Transverse colon (tissue), 4 donors: ENCODE results near the gene PRKCA. TPM values are rescaled to one million over a fixed set of nuclear protein-coding genes. Genes with fewer than 3 reads are reported as not detected.

Experiments used
- DNase-seq: peaks from one replicate; pipeline ENCODE4 v3.0.0-alpha.2; 2019
- H3K27ac ChIP-seq, 4 donors: fragments of 200-600 bp; sonication (generic); 2 replicates each; pipeline ENCODE4 v1.5.1; 2016 to 2018; ENCODE audit warnings: inconsistent platforms in 4 of 4
- H3K27me3 ChIP-seq: fragments of 200-600 bp; sonication (generic); 2 replicates; pipeline ENCODE4 v1.5.1; 2017; ENCODE audit warnings: inconsistent platforms
- H3K36me3 ChIP-seq, 4 donors: fragments of 200-600 bp; sonication (generic); 2 replicates each; pipeline ENCODE4 v1.5.1; 2017 to 2019; ENCODE audit warnings: inconsistent platforms in 4 of 4
- H3K4me1 ChIP-seq, 4 donors: fragments of 200-600 bp; sonication (generic); 2 replicates each; pipeline ENCODE4 v1.5.1; 2017 to 2020; ENCODE audit warnings: inconsistent platforms in 4 of 4
- H3K4me3 ChIP-seq, 4 donors: fragments of 200-600 bp; sonication (generic); 1 replicate in 1 of 4; 2 replicates in 3 of 4; pipeline versions ENCODE4 v1.5.1 to v1.6.1; 2017 to 2019; ENCODE audit warnings: inconsistent platforms in 4 of 4
- H3K9me3 ChIP-seq, 2 donors: fragments of 200-600 bp; sonication (generic); 2 replicates each; pipeline ENCODE4 v1.5.1; 2017 to 2019; ENCODE audit warnings: inconsistent platforms in 2 of 2
- CTCF ChIP-seq, 5 experiments: fragments of 200-600 bp in 3 of 5; fragments of 450-650 bp in 2 of 5; sonication (generic) in 3 of 5; IDR thresholded peaks; 1 replicate in 2 of 5; 2 replicates in 3 of 5; pipeline ENCODE4 v1.5.1; 2016 to 2017; ENCODE audit warnings: antibody characterized with exemption in 5 of 5, inconsistent platforms in 3 of 5, mild to moderate bottlenecking in 2 of 5, moderate library complexity in 1 of 5
- EP300 ChIP-seq: sonication (generic); formaldehyde crosslinking; IDR thresholded peaks from one replicate; pipeline ENCODE4 v1.6.1; 2017; ENCODE audit warnings: antibody characterized with exemption, low read depth
- POLR2A ChIP-seq: fragments of 450-650 bp; IDR thresholded peaks from one replicate; pipeline ENCODE4 v1.6.1; 2016; ENCODE audit warnings: antibody characterized with exemption, mild to moderate bottlenecking, moderate library complexity
- POLR2AphosphoS5 ChIP-seq, 3 donors: sonication (generic); formaldehyde crosslinking; IDR thresholded peaks; one replicate each; pipeline ENCODE4 v1.6.1; 2016; ENCODE audit warnings: antibody characterized with exemption in 3 of 3
- WGBS, 2 donors: methylation state at CpG; one replicate each; pipeline ENCODE4 v1.1.5; 2018; ENCODE audit warnings: low coverage in 1 of 2; 5-methylcytosine and 5-hydroxymethylcytosine counted together
- in situ Hi-C, 4 donors: fragments of 200-750 bp; cut with MboI; loops; one replicate each; pipeline versions ENCODE4 v1.15.0 to v1.15.1; 2017; ENCODE audit warnings: low sequenced_read_pairs in 3 of 4, low pct_ligation_motif_present in 1 of 4, low pct_unique_long_range_greater_than_20kb in 1 of 4
- intact Hi-C: fragments of 100-400 bp; cut with DNase I; formaldehyde crosslinking; loops from one replicate; pipeline ENCODE4 v1.15.1; 2023; ENCODE audit warnings: low total_unique reads
- total RNA-seq, 4 donors: library from RNA; depleted of rRNA; stranded (reverse); fragments of >200 nt; gene quantifications; one replicate each; pipeline ENCODE4 v1.1.0, GENCODE V29; 2016

The PRKCA gene
- total RNA-seq, 4 donors from 2014 or later: 16.1 to 49.7 (median 31.7) TPM

GRCh38 chr17:66726371-66726770 lies 424.0 kb downstream of the PRKCA start:
- H3K9me3 ChIP-seq: no peaks in the 10 kb centered on the region
- peaks cover 20 to 30% (median 25%) of the 10 kb centered on the region in 4 donors for H3K4me1 ChIP-seq
- in situ Hi-C loops (loop anchor here in 1 of 4 donors (25.0 kb wide), 2 partner anchors 436 to 586 kb away; no protein-coding TSS in a partner anchor), intact Hi-C loops (no loop called here)
- WGBS, 2 donors: 85 to 92% methylated on average over 7 to 12 of the region's 12 CpGs
- no peak for TF ChIP-seq POLR2A
- no peak for TF ChIP-seq CTCF (IDR thresholded peaks at IDR 0.05)
- TF ChIP-seq POLR2AphosphoS5 (IDR thresholded peaks at IDR 0.05): no peak
- TF ChIP-seq EP300: no peak
- no peaks in the 10 kb centered on the region for H3K27me3 ChIP-seq
- no peaks in the 10 kb centered on the region for H3K36me3 ChIP-seq
- DNase-seq: no peak
- H3K4me3 ChIP-seq: no peak overlapping the region
- H3K27ac ChIP-seq: no peak overlapping the region

GRCh38 chr17:66726846-66727245 lies 424.4 kb downstream of the PRKCA start:
- Histone ChIP-seq H3K27me3 (no peaks in the 10 kb centered on the region), H3K36me3 (no peaks in the 10 kb centered on the region), H3K27ac (no peak overlapping the region), H3K4me1 (peaks cover 20 to 30% (median 25%) of the 10 kb centered on the region in 4 donors), H3K9me3 (no peaks in the 10 kb centered on the region), H3K4me3 (no peak overlapping the region)
- TF ChIP-seq POLR2A: no peak
- TF ChIP-seq EP300: no peak
- no peak for TF ChIP-seq CTCF (IDR thresholded peaks at IDR 0.05)
- no peak for TF ChIP-seq POLR2AphosphoS5 (IDR thresholded peaks at IDR 0.05)
- in situ Hi-C loops (loop anchor here in 1 of 4 donors (25.0 kb wide), 2 partner anchors 435 to 585 kb away; no protein-coding TSS in a partner anchor), intact Hi-C loops (no loop called here)
- DNase-seq: no peak
- WGBS, 2 donors: 91 to 100% methylated on average over 2 to 11 of the region's 11 CpGs

GRCh38 chr17:66727634-66728570 lies 425.5 kb downstream of the PRKCA start:
- in situ Hi-C loops: loop anchor here in 1 of 4 donors (25.0 kb wide), 2 partner anchors 434 to 584 kb away; no protein-coding TSS in a partner anchor

More at GRCh38 chr17:66727634-66728570, 425.5 kb downstream of the PRKCA start:
- Histone ChIP-seq H3K27me3 (no peaks in the 10 kb centered on the region), H3K36me3 (no peaks in the 10 kb centered on the region), H3K9me3 (no peaks in the 10 kb centered on the region), H3K4me3 (no peak overlapping the region), H3K4me1 (peaks cover 20 to 30% (median 25%) of the 10 kb centered on the region in 4 donors), H3K27ac (peak overlapping the region in 2 of 4 donors; percentile 6 to 11)
- 52% methylated on average over 17 of the region's 17 CpGs; no CpG with 5 or more reads in 1 of the 2 donors for WGBS, 2 donors
- intact Hi-C loops: no loop called here
- TF ChIP-seq CTCF (IDR thresholded peaks at IDR 0.05): peak; percentile 24 to 60 (median 47)
- no peak for TF ChIP-seq POLR2AphosphoS5 (IDR thresholded peaks at IDR 0.05)
- peak; percentile 57 for DNase-seq
